IMR-90 (cell line): ENCODE data around the gene PROB1. TPM values are rescaled to one million over a fixed set of nuclear protein-coding genes. Genes with fewer than 3 reads are reported as not detected.

Experiments used
- ATAC-seq: fragments of 200-7000 bp; cut with Tn5 transposase; 2 replicates; pipeline ENCODE4 v1.9.1; 2020; ENCODE audit warnings: low read depth, mild to moderate bottlenecking, moderate library complexity
- BruUV-seq: library from RNA; stranded (reverse); fragments of 400-500 nt; replicated peaks from 2 replicates; lab custom pipeline; 2021; lab: Mats Ljungman, UMichigan
- CTCF ChIA-PET: fragments of 300-600 bp; formaldehyde crosslinking; extraction: SDS; loops from one replicate; lab custom pipeline; 2021; ENCODE audit warnings: antibody characterized with exemption; lab: Yijun Ruan, JAX
- POLR2A ChIA-PET: fragments of 300-600 bp; sonication (Branson Sonifier 250); formaldehyde crosslinking; loops from one replicate; lab custom pipeline; 2022; ENCODE audit warnings: antibody characterized with exemption; ENCODE audit not compliant: unreplicated experiment; lab: Charles Lee
- DNase-seq: peaks from one replicate; pipeline ENCODE4 v3.0.0; 2013
- H2AFZ ChIP-seq: replicated peaks from 2 replicates; pipeline ENCODE3; 2013; ENCODE audit warnings: low read length, mild to moderate bottlenecking; ENCODE audit not compliant: poor library complexity
- H2AK5ac ChIP-seq: 2 replicates; pipeline ENCODE4 v1.6.1; 2013; ENCODE audit warnings: low read depth, low read length, inconsistent platforms
- H2AK9ac ChIP-seq: replicated peaks from 2 replicates; pipeline ENCODE3; 2013; ENCODE audit warnings: mild to moderate bottlenecking, low read depth, low read length, moderate library complexity; ENCODE audit not compliant: poor library complexity
- H2BK120ac ChIP-seq: 2 replicates; pipeline ENCODE4 v1.6.1; 2013; ENCODE audit warnings: low read depth, low read length, inconsistent platforms
- H2BK15ac ChIP-seq: 3 replicates; pipeline ENCODE4 v1.6.1; 2013; ENCODE audit warnings: low read depth, low read length, inconsistent platforms
- H2BK20ac ChIP-seq: 2 replicates; pipeline ENCODE4 v1.6.1; 2013; ENCODE audit warnings: low read depth, mild to moderate bottlenecking, inconsistent platforms, low read length, moderate library complexity
- H2BK5ac ChIP-seq: 2 replicates; pipeline ENCODE4 v1.6.1; 2013; ENCODE audit warnings: mild to moderate bottlenecking, low read depth, low read length, inconsistent platforms; ENCODE audit not compliant: poor library complexity, severe bottlenecking
- H3K14ac ChIP-seq: replicated peaks from 2 replicates; pipeline ENCODE4 v1.6.1; 2013; ENCODE audit warnings: low read depth, low read length, inconsistent platforms
- H3K18ac ChIP-seq: 2 replicates; pipeline ENCODE4 v1.6.1; 2013; ENCODE audit warnings: low read depth, low read length, control low read depth
- H3K23ac ChIP-seq: 2 replicates; pipeline ENCODE4 v1.6.1; 2013; ENCODE audit warnings: low read depth, low read length, inconsistent platforms
- H3K27ac ChIP-seq: 2 replicates; pipeline ENCODE4 v1.5.1; 2013; ENCODE audit warnings: mild to moderate bottlenecking, control low read depth, low read length; ENCODE audit not compliant: insufficient read depth
- H3K27me3 ChIP-seq: 2 replicates; pipeline ENCODE4 v1.6.1; 2013; ENCODE audit warnings: low read length; ENCODE audit not compliant: control insufficient read depth, insufficient read depth
- H3K36me3 ChIP-seq: 2 replicates; pipeline ENCODE4 v1.6.1; 2013; ENCODE audit warnings: low read length, mixed read lengths; ENCODE audit not compliant: control insufficient read depth, insufficient read depth
- H3K4ac ChIP-seq: 2 replicates; pipeline ENCODE4 v1.6.1; 2013; ENCODE audit warnings: low read depth, low read length, inconsistent platforms
- H3K4me1 ChIP-seq: 2 replicates; pipeline ENCODE4 v1.6.1; 2013; ENCODE audit warnings: low read length, mixed read lengths; ENCODE audit not compliant: control insufficient read depth, insufficient read depth
- H3K4me2 ChIP-seq: 2 replicates; pipeline ENCODE4 v1.6.1; 2013; ENCODE audit warnings: low read depth, mild to moderate bottlenecking, control low read depth, low read length, moderate library complexity
- H3K4me3 ChIP-seq: 2 replicates; pipeline ENCODE4 v1.5.1; 2013; ENCODE audit warnings: low read depth, mild to moderate bottlenecking, control low read depth, low read length, moderate library complexity; ENCODE audit not compliant: insufficient read depth
- H3K56ac ChIP-seq: 2 replicates; pipeline ENCODE4 v1.6.1; 2013; ENCODE audit warnings: low read length, inconsistent platforms; ENCODE audit not compliant: insufficient read depth; ENCODE audit errors: extremely low read depth
- H3K79me1 ChIP-seq, 2 experiments: 2 replicates each; pipeline ENCODE4 v1.6.1; 2013; ENCODE audit warnings: low read length in 2 of 2, inconsistent platforms in 1 of 2, low read depth in 1 of 2
- H3K9ac ChIP-seq: 2 replicates; pipeline ENCODE4 v1.6.1; 2013; ENCODE audit warnings: low read depth, low read length, control low read depth
- H3K9me1 ChIP-seq: 2 replicates; pipeline ENCODE4 v1.6.1; 2013; ENCODE audit warnings: low read length, inconsistent platforms; ENCODE audit not compliant: insufficient read depth
- H3K9me3 ChIP-seq: 2 replicates; pipeline ENCODE4 v1.6.1; 2013; ENCODE audit warnings: low read length; ENCODE audit not compliant: control insufficient read depth, insufficient read depth
- H4K20me1 ChIP-seq: 2 replicates; pipeline ENCODE4 v1.6.1; 2013; ENCODE audit warnings: low read length, inconsistent platforms; ENCODE audit not compliant: insufficient read depth
- H4K5ac ChIP-seq: 2 replicates; pipeline ENCODE4 v1.6.1; 2013; ENCODE audit warnings: mild to moderate bottlenecking, low read depth, low read length, control low read depth
- H4K8ac ChIP-seq, 2 experiments: 2 replicates each; pipeline ENCODE4 v1.6.1; 2013; ENCODE audit warnings: low read depth in 2 of 2, low read length in 2 of 2, control low read depth in 1 of 2, inconsistent platforms in 1 of 2
- H4K91ac ChIP-seq: 2 replicates; pipeline ENCODE4 v1.6.1; 2013; ENCODE audit warnings: low read depth, low read length, inconsistent platforms; ENCODE audit not compliant: insufficient read depth
- CEBPB ChIP-seq: IDR thresholded peaks from 2 replicates; pipeline ENCODE4 v1.6.1; 2012; ENCODE audit warnings: low read depth, low read length, improper control_type of control experiment
- RFX5 ChIP-seq: IDR thresholded peaks from 2 replicates; pipeline ENCODE4 v1.8.0; 2012; ENCODE audit warnings: low read depth, mild to moderate bottlenecking, low read length, moderate library complexity
- SMC3 ChIP-seq: fragments of 150-350 bp; IDR thresholded peaks from 2 replicates; pipeline ENCODE4 v1.6.1; 2016; ENCODE audit warnings: low read depth, mild to moderate bottlenecking, antibody characterized with exemption, low read length, moderate library complexity
- USF2 ChIP-seq: fragments of 150-350 bp; IDR thresholded peaks from 2 replicates; pipeline ENCODE4 v1.6.1; 2017; ENCODE audit warnings: mild to moderate bottlenecking, antibody characterized with exemption, low read length, low read depth
- whole genome bisulfite sequencing, 2 experiments: methylation state at CpG; one replicate each; pipeline versions ENCODE4 v1.1.5 to v1.1.7; 2013; ENCODE audit warnings: missing lambda C conversion rate in 2 of 2; ENCODE audit not compliant: insufficient read length in 1 of 2; ENCODE audit errors: extremely low coverage in 2 of 2; 5-methylcytosine and 5-hydroxymethylcytosine counted together
- dilution Hi-C: fragments of 300-500 bp; cut with HindIII; formaldehyde crosslinking; loops from one replicate; pipeline ENCODE4 v1.14.3; 2018; ENCODE audit warnings: low sequenced_read_pairs; ENCODE audit not compliant: unreplicated experiment
- in situ Hi-C: fragments of 300-500 bp; cut with MboI; formaldehyde crosslinking; loops from 3 replicates; pipeline ENCODE4 v1.14.3; 2019; ENCODE audit warnings: low sequenced_read_pairs, inconsistent platforms, mixed read lengths
- intact Hi-C: fragments of 100-400 bp; cut with micrococcal nuclease; formaldehyde crosslinking; loops from 2 replicates; pipeline ENCODE4 v1.10.0; 2022
- polyA plus RNA-seq, 3 experiments: library from polyadenylated mRNA; depleted of rRNA; stranded (reverse); fragments of >200 nt; gene quantifications; 2 replicates each; pipeline ENCODE4 v1.2.3, GENCODE V29; 2012; ENCODE audit warnings: low replicate concordance in 1 of 3
- total RNA-seq: library from RNA; depleted of rRNA; stranded (reverse); fragments of >200 nt; gene quantifications from 2 replicates; pipeline ENCODE4 v1.2.3, GENCODE V29; 2012

The PROB1 gene
- total and polyA plus RNA-seq, 2 of the 4 experiments (the other 2 are of a cell fraction): under 0.01 to 0.38 TPM

DNA sequence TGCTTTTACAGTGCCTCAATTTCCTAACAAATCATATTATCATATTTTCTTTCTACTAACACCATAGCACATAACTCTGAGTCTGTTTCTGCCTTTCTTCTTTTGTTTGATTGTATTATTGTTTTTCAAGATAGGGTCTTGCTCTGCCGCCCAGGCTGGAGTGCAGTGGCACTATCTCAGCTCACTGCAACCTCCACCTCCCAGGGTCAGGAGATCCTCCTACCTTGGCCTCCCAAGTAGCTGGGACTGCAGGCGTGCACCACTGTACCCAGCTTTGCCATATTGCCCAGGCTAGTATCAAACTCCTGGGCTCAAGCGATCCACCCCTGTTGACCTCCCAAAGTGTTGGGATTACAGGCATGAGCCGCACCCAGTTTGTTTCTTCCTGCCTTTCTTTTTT is 34.5 kb downstream of the PROB1 start:
- in situ Hi-C loops: no loop called here
- dilution Hi-C loops: no loop called here

More for the DNA sequence above, 34.5 kb downstream of the PROB1 start:
- no peak overlapping the region for H3K18ac ChIP-seq
- ATAC-seq: no peak
- H4K8ac ChIP-seq: no peak overlapping the region
- no peak overlapping the region for H2AFZ ChIP-seq
- no peak overlapping the region for H2AK9ac ChIP-seq
- no peak overlapping the region for H4K91ac ChIP-seq
- no peak overlapping the region for H3K27ac ChIP-seq
- no peak overlapping the region for H2BK5ac ChIP-seq
- H3K9ac ChIP-seq: no peak overlapping the region
- no peak overlapping the region for H2BK20ac ChIP-seq
- TF ChIP-seq USF2 (no peak), RFX5 (no peak), CEBPB (no peak), SMC3 (no peak)
- CTCF ChIA-PET: no interaction called here
- H4K5ac ChIP-seq: no peak overlapping the region
- H3K4ac ChIP-seq: no peak overlapping the region
- peaks cover 14 to 79% of the 10 kb centered on the region in 2 experiments for H3K79me1 ChIP-seq
- intact Hi-C loops: no loop called here
- no CpG with 5 or more reads among the region's 4 CpGs for WGBS, 2 experiments
- no peak for DNase-seq
- H3K4me1 ChIP-seq: peaks cover 2% of the 10 kb centered on the region; the same call in 1 of the 2 replicates
- no peaks in the 10 kb centered on the region for H3K9me3 ChIP-seq
- H3K9me1 ChIP-seq: peaks cover 5% of the 10 kb centered on the region
- no peak overlapping the region for H2BK15ac ChIP-seq
- H3K14ac ChIP-seq: no peak overlapping the region
- no TSS peak for BruUV-seq
- peaks cover 12% of the 10 kb centered on the region for H3K36me3 ChIP-seq
- H3K56ac ChIP-seq: no peak overlapping the region
- peaks cover 71% of the 10 kb centered on the region for H4K20me1 ChIP-seq
- POLR2A ChIA-PET: no interaction called here
- no peaks in the 10 kb centered on the region for H3K27me3 ChIP-seq
- no peak overlapping the region for H2BK120ac ChIP-seq
- no peak overlapping the region for H3K4me2 ChIP-seq
- no peak overlapping the region for H3K4me3 ChIP-seq
- no peak overlapping the region for H3K23ac ChIP-seq
- H2AK5ac ChIP-seq: no peak overlapping the region
